Endothelial cell of umbilical vein (primary cell): ENCODE results near the gene ESPN. TPM values are rescaled to one million over a fixed set of nuclear protein-coding genes. Genes with fewer than 3 reads are reported as not detected.

ENCODE experiments used
- BruUV-seq: library from RNA; stranded (reverse); fragments of 400-500 nt; replicated peaks from 2 replicates; lab custom pipeline; 2021; lab: Mats Ljungman, UMichigan
- CTCF ChIA-PET: fragments of 300-600, 350-600 bp; sonication (Branson Sonifier 250); formaldehyde crosslinking; loops from one replicate; lab custom pipeline; 2021; ENCODE audit warnings: antibody characterized with exemption, inconsistent platforms; lab: Charles Lee
- POLR2A ChIA-PET: fragments of 300-600, 350-600 bp; sonication (Branson Sonifier 250); formaldehyde crosslinking; loops from one replicate; lab custom pipeline; 2021; ENCODE audit warnings: antibody characterized with exemption, inconsistent platforms; lab: Charles Lee
- DNase-seq: peaks from one replicate; pipeline ENCODE4 v3.0.0-alpha.2; 2011; ENCODE audit warnings: low read depth, low spot score
- FAIRE-seq: peaks from 2 replicates; lab custom pipeline; 2011; peaks lifted over from hg19 to GRCh38; lab: Jason Lieb, UNC
- H2AFZ ChIP-seq: 2 replicates; pipeline ENCODE4 v1.6.0; 2012; ENCODE audit warnings: low read depth, low read length, control low read depth, inconsistent platforms
- H3K27ac ChIP-seq: 2 replicates; pipeline ENCODE4 v1.5.1; 2011; ENCODE audit warnings: low read depth, mild to moderate bottlenecking, control low read depth, low read length, moderate library complexity; ENCODE audit not compliant: insufficient read depth
- H3K27me3 ChIP-seq, 2 experiments: 2 replicates each; pipeline versions ENCODE4 v1.6.0 to v1.6.1; 2011; ENCODE audit warnings: low read length in 2 of 2, mixed read lengths in 1 of 2; ENCODE audit not compliant: control insufficient read depth in 2 of 2, insufficient read depth in 2 of 2
- H3K36me3 ChIP-seq, 2 experiments: 2 replicates in 1 of 2; 3 replicates in 1 of 2; pipeline ENCODE4 v1.5.1; 2011; ENCODE audit warnings: low read length in 2 of 2, mild to moderate bottlenecking in 1 of 2, moderate library complexity in 1 of 2; ENCODE audit not compliant: control insufficient read depth in 2 of 2, insufficient read depth in 2 of 2; ENCODE audit errors: extremely low read depth in 1 of 2
- H3K4me1 ChIP-seq: 3 replicates; pipeline ENCODE4 v1.5.1; 2011; ENCODE audit warnings: mild to moderate bottlenecking, low read length; ENCODE audit not compliant: control insufficient read depth, insufficient read depth; ENCODE audit errors: extremely low read depth
- H3K4me2 ChIP-seq: 2 replicates; pipeline ENCODE4 v1.6.1; 2011; ENCODE audit warnings: low read length, control low read depth, mixed read lengths; ENCODE audit not compliant: insufficient read depth
- H3K4me3 ChIP-seq, 3 experiments: fragments of 200-600 bp in 1 of 3; sonication (generic), shearing (Covaris generic) in 1 of 3; replicated peaks in 1 of 3; 2 replicates each; pipeline ENCODE4 v1.5.1; 2011 to 2016; ENCODE audit warnings: control low read depth in 3 of 3, low read length in 3 of 3, mild to moderate bottlenecking in 2 of 3, inconsistent platforms in 1 of 3, low read depth in 1 of 3, moderate library complexity in 1 of 3; ENCODE audit not compliant: insufficient read depth in 1 of 3
- H3K79me2 ChIP-seq: 2 replicates; pipeline ENCODE4 v1.6.0; 2012; ENCODE audit warnings: low read length, inconsistent platforms; ENCODE audit not compliant: control insufficient read depth, insufficient read depth
- H3K9ac ChIP-seq: replicated peaks from 2 replicates; pipeline ENCODE3; 2011; ENCODE audit warnings: low read length, control low read depth; ENCODE audit not compliant: insufficient read depth; ENCODE audit errors: extremely low read depth
- H3K9me1 ChIP-seq: replicated peaks from 3 replicates; pipeline ENCODE4 v1.6.0; 2011; ENCODE audit warnings: mild to moderate bottlenecking, low read length; ENCODE audit not compliant: control insufficient read depth, insufficient read depth; ENCODE audit errors: extremely low read depth
- H3K9me3 ChIP-seq: replicated peaks from 2 replicates; pipeline ENCODE4 v1.5.1; 2012; ENCODE audit warnings: low read length, inconsistent platforms; ENCODE audit not compliant: control insufficient read depth, insufficient read depth
- H4K20me1 ChIP-seq: replicated peaks from 2 replicates; pipeline ENCODE3; 2011; ENCODE audit warnings: mild to moderate bottlenecking, low read length; ENCODE audit not compliant: control insufficient read depth, insufficient read depth; ENCODE audit errors: extremely low read depth
- CTCF ChIP-seq, 2 donors: IDR thresholded peaks; 1 replicate in 1 of 2; 2 replicates in 1 of 2; pipeline ENCODE4 v1.5.1; 2011; ENCODE audit warnings: low read length in 2 of 2, mild to moderate bottlenecking in 2 of 2, moderate library complexity in 2 of 2, control low read depth in 1 of 2, inconsistent platforms in 1 of 2, low read depth in 1 of 2; ENCODE audit not compliant: insufficient read depth in 1 of 2; ENCODE audit errors: extremely low read depth in 1 of 2
- EZH2 ChIP-seq: IDR thresholded peaks from 2 replicates; pipeline ENCODE4 v1.6.1; 2012; ENCODE audit warnings: borderline replicate concordance, low read depth, mild to moderate bottlenecking, moderate library complexity, low read length, inconsistent platforms; ENCODE audit not compliant: severe bottlenecking
- FOS ChIP-seq: IDR thresholded peaks from 2 replicates; pipeline ENCODE4 v1.6.1; 2011; ENCODE audit warnings: mild to moderate bottlenecking, low read length, moderate library complexity, borderline replicate concordance; ENCODE audit not compliant: insufficient read depth
- GATA2 ChIP-seq: IDR thresholded peaks from 2 replicates; pipeline ENCODE4 v1.7.0; 2011; ENCODE audit warnings: low read depth, mild to moderate bottlenecking, moderate library complexity, mixed read lengths, low read length; ENCODE audit not compliant: insufficient read length, insufficient read depth
- JUN ChIP-seq: IDR thresholded peaks from 2 replicates; pipeline ENCODE4 v1.6.1; 2011; ENCODE audit warnings: borderline replicate concordance, low read depth; ENCODE audit not compliant: insufficient read length, insufficient read depth
- MAX ChIP-seq: IDR thresholded peaks from 2 replicates; pipeline ENCODE4 v1.6.1; 2011; ENCODE audit not compliant: insufficient read depth, insufficient read length
- MYC ChIP-seq: IDR thresholded peaks from one replicate; pipeline ENCODE4 v1.6.1; 2011; ENCODE audit warnings: mild to moderate bottlenecking, low read depth, low read length
- POLR2A ChIP-seq: IDR thresholded peaks from 2 replicates; pipeline ENCODE4 v1.6.1; 2012; ENCODE audit warnings: low read depth, mild to moderate bottlenecking, control low read depth, low read length
- POLR2AphosphoS5 ChIP-seq: IDR thresholded peaks from 2 replicates; pipeline ENCODE4 v1.6.1; 2012; ENCODE audit warnings: low read depth, mild to moderate bottlenecking, control low read depth, low read length, moderate library complexity; ENCODE audit not compliant: insufficient read depth
- dilution Hi-C: fragments of 300-500 bp; cut with MboI; formaldehyde crosslinking; loops from one replicate; pipeline ENCODE4 v1.15.0; 2019; ENCODE audit warnings: low sequenced_read_pairs; ENCODE audit not compliant: extremely low pct_ligation_motif_present
- intact Hi-C: fragments of 100-400 bp; cut with micrococcal nuclease; formaldehyde crosslinking; loops from one replicate; pipeline ENCODE4 v1.10.0; 2022
- polyA plus RNA-seq, 4 experiments: library from polyadenylated mRNA; depleted of rRNA in 3 of 4; stranded (reverse) in 3 of 4; unstranded in 1 of 4; fragments of >200 nt; gene quantifications; 2 replicates each; pipeline versions ENCODE4 v1.2.1 to v1.2.3, GENCODE V29; 2011 to 2012; ENCODE audit warnings: missing spikeins in 1 of 4
- total RNA-seq: library from RNA; stranded (reverse); gene quantifications from 2 replicates; pipeline ENCODE4 v1.2.3, GENCODE V29; 2021

ESPN gene
- total and polyA plus RNA-seq, 2 donors (not counting 3 experiments of a cell fraction or from before 2014, with no cell fraction given), result 0.54 to 0.71 TPM

GRCh38 chr1:6461538-6462411 is 37.2 kb downstream of the ESPN start:
- H3K4me3 ChIP-seq, result no peak overlapping the region
- FAIRE-seq (no peak), DNase-seq (no peak)
- H3K79me2 ChIP-seq, result no peaks in the 10 kb centered on the region
- no peaks in the 10 kb centered on the region for H4K20me1 ChIP-seq
- dilution Hi-C loops, result no loop called here
- POLR2A ChIA-PET, result no interaction called here
- H2AFZ ChIP-seq, result no peak overlapping the region
- H3K36me3 ChIP-seq, result peaks cover 9 to 15% of the 10 kb centered on the region in 2 experiments
- H3K9me1 ChIP-seq, result no peaks in the 10 kb centered on the region
- BruUV-seq, result no TSS peak
- no peak for TF ChIP-seq JUN
- TF ChIP-seq CTCF (IDR thresholded peaks at IDR 0.05; ENCODE audit: extremely low read depth in 1 of 2, insufficient read depth in 1 of 2, low read depth in 1 of 2, low read length in 2 of 2), result no peak
- no peak for TF ChIP-seq MAX
- TF ChIP-seq EZH2, result no peak
- TF ChIP-seq MYC, result no peak
- no peak for TF ChIP-seq POLR2AphosphoS5
- TF ChIP-seq GATA2, result no peak
- no peak for TF ChIP-seq FOS
- TF ChIP-seq POLR2A, result no peak
- intact Hi-C loops, result no loop called here
- no peak overlapping the region for H3K27ac ChIP-seq
- H3K4me1 ChIP-seq, result no peaks in the 10 kb centered on the region
- H3K27me3 ChIP-seq, result peaks cover 0 to under 1% of the 10 kb centered on the region in 2 experiments
- no peaks in the 10 kb centered on the region for H3K9me3 ChIP-seq
- CTCF ChIA-PET, result interaction anchor here (1.0 to 1.2 kb wide), 3 partner anchors 21 to 217 kb away, joined by 3 to 4 read pairs (median 3); no protein-coding TSS in a partner anchor
- H3K9ac ChIP-seq, result no peak overlapping the region
- H3K4me2 ChIP-seq, result no peak overlapping the region
